Urothelium cell line (cell line): ENCODE results near the gene RELL1.
A peak's percentile ranks its signal among the peaks of the same experiment; 100 is the strongest.

Experiments
- DNase-seq: peaks from one replicate; pipeline ENCODE4 v3.0.0; 2011; ENCODE audit warnings: low spot score, mixed read lengths
- FAIRE-seq: peaks from 2 replicates; lab custom pipeline; 2011; peaks lifted over from hg19 to GRCh38; lab: Jason Lieb, UNC

Gene RELL1

DNA sequence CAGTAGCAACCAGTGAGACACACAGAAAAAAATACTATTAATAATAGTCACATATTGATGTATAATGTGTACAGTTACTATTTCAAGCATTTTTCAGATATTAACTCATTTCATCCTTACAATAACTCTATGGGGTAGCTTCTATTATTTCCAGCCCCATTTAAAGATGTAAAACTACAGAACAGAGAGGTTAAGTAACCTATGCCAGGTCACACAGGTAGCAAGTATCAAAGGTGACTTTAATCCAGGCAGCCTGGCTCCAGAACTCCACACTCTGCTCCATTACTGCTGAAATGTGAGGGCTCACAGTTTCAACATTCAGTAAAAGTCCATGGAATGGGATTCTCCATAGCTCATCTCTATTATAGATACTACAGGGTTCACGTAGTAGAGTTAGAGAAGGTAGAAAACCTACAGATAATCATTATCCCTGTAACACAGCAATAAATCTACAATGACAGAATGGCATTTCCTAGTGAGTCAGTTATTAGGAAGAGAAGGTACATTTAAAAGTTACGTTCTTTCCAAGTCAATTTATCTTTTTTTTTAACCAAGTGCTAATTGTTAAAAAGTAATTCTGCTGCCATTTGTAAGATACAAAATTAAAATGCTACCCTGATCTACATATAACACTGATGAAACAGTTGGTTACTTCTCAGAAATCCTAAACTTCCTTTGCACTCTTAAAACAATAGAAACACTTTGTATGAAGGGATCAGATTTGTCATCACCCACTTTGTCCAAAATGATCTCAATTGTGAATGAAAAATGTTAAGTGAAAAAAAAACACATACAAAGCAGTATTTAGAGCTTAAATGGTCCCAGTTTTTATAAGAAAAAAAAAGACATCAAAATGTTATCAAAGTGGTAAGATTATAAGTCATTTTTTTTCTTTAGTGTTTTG, 18.7 kb downstream of the RELL1 start:
- FAIRE-seq (no peak), DNase-seq (no peak)

DNA sequence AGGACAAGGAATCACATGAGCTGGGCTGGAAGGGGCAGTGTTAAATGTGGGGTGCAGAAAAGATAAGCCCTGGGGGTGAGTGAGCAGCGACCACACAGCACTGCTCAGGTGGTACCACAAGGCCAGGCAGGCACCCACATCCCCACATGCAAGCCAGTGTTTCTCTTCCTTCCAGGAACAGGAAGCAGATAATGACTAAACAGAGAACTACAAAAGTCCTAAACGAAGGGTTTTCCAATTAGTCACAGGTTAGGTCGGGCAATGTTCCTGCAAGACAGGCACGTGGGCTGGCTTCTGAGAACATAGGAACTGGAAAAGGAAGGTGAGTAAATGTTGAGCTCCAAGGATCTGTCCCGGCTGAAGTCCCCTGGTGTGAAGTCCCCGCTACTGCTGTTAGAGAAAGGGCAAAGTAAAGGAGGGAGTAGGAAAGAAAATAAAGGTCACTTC, 19.5 kb downstream of the RELL1 start:
- FAIRE-seq (no peak), DNase-seq (peak; percentile 73)

DNA sequence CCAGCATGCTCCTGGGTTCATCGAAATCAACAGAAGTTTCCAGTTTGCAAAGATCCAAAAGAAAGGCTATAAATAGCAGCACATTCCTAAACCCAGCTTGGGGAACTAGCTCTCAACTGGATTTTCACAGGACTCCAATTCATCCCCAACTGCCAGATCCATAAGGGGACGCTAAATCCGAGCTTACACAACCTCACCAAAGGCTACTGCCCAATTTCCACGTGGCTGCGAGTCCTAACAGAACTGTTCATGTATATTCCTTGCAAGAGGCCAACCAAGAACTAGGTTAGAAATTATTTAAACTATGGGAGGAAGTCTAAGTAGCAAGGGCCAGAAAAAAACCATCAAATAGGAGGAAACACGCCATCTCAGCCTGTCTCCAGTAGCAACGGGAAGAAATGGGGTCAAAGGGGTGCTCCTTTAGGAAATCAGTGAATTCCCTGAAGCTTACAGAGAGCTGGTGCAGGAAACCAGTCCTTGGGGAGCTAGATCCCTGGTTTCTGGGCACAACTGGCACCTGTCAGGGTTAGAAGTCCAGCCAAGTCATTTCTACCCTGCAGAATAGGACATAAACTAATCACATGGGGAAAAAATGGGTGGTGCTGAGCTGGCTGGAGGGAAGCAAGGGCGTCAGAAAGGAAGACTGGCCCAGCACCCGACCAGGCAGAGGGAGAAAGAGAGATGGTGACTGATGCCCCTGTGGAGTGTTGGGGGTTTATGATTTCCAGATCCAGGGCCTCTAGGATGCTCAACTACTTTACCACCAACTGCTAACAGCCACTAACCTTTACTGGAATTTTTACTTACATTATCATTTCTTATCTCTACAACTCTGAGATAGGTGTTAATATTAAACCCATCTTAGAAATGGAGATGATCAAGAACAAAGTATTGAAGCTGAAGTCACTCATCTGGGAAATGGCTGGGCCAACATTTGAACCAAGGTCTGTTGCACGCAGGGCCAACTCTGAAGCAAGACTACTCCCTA, 20.5 kb downstream of the RELL1 start:
- DNase-seq (no peak), FAIRE-seq (no peak)

DNA sequence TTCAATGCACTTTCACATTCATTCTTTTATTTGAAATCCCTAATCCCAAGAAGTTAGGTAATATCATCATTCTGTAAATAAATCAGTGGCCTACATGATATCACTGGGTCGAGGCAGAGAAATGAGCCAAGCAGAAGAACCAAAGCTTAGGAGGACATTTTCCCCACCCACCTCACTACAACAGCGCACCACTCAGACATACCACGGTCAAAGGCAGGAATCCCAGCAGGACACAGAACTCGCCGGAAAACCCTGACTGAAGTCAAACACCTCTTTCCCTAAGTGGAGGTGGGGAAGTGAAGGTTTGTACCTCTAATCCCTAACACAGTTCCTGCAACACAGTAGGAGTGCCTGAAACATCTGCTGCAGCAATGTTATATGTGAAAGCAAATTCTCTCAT, 21.5 kb downstream of the RELL1 start:
- DNase-seq = no peak
- no peak for FAIRE-seq

DNA sequence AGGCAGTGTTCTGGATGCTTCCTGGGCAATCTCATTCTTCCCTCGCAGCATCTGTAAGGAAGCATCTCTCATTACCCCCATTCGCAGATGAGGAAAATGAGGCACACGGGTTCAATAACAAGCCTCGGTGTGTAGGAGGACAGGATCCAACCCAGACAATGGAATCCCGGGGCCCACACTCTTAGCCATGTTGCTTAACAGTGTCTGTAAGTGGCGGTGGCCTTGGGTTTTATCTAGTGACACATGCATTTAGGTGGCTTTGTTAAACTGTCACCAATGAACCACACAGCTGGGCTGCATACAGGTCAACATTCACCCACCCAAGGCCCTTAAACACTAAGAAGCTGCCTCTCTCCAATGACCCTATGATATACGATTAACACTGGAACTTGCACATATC, 22.6 kb downstream of the RELL1 start:
- FAIRE-seq = no peak
- no peak for DNase-seq

DNA sequence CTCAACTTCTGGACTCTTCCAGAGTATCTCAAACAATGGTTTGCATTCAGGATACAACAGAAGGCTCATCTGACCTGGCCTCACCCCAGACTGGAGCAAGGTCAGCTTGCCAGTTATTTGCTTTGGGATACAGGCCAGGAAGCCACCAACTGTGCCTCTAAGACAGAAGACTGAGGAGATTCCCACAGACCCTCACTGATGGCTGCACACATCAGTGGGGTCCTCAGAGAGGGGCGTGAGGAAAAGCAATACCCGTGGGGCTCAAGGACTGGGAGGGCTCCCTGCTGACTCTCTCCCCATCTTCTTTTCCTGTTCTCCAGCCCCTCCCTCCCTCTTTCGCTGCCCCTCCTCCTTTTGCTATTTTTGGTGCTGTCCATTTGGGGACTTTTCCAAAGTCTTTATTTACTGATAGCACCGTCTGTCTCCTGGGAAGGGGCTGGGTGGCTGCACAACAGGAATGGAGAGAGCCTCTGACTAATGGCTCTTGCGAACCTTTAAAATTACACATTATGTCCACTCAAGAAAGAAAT, 23.2 kb downstream of the RELL1 start:
- DNase-seq (peak; percentile 40), FAIRE-seq (no peak)

DNA sequence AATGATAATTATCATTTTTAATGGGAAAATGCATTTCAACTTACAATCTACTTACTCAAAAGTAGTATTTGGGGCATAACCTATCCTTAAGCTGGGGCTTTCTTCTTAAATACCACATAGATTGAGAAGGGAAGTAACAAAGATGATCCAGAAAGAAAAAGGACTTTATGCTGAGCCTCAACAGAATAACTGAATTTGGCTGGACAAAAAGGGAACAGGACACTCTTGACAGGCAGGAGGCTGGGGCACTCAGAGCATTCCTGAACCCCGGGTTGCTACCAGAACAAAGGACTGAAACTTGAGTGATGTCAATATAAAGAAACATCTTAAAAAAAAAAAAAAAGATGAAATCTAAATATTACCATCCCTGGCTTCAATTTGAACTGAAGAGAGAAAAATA, 23.9 kb downstream of the RELL1 start:
- DNase-seq = no peak
- FAIRE-seq = no peak

DNA sequence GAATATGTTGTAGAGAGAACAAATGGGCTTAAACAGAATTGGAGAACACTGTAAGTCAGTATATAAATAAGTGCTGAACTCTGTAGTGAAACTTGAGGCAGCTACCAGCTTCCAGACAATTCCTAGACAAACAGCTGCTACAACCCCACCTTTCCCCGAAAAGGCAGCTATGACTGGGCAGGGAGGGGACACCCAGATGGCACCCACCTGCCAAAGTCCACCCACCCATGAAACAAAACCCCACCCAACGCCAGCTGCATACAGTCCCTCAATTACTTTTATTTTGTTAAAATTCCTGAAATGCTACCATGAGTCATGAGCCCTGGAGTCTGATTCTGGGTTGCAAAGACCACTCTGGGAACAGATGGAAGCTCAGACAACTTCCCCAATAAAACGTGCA, 24.4 kb downstream of the RELL1 start:
- DNase-seq = peak; percentile 21
- no peak for FAIRE-seq

DNA sequence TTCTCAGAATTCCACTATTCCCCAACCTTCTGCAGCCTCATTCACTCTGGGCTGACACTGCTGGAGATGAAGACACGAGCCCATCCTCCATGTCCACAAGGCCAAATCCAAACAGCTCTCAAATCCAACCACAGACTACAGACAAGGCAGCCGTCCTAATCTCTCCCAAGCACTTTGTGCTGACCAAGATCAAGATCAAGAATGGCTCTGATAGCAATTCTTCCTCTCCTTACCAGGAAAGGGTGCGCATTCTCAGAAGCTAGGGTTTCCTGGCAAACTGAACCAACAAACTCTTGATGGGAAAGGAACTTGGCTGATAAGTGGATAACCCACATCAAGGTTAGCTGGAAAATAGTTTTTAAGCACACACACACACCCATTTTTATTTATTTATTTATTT, 26.5 kb downstream of the RELL1 start:
- FAIRE-seq (no peak), DNase-seq (no peak)

DNA sequence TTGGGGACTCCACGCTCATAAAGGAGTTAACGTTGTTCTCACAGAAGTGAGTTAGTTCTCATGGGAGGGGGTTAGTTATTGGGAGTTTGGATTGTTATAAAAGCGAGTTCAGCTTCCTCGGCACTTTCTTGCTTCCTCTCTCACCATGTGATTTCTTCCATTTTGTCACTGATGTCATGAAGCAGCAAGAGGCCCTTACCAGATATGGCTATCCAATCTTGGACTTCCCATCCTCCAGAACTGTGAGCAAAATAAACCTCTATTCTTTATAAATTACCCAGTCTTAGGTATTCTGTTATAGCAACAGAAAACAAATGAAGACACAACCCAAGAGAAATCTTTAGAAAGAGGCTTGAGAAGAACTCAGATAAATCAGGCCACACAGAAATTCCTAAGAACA, 29.5 kb downstream of the RELL1 start:
- FAIRE-seq (no peak), DNase-seq (no peak)

DNA sequence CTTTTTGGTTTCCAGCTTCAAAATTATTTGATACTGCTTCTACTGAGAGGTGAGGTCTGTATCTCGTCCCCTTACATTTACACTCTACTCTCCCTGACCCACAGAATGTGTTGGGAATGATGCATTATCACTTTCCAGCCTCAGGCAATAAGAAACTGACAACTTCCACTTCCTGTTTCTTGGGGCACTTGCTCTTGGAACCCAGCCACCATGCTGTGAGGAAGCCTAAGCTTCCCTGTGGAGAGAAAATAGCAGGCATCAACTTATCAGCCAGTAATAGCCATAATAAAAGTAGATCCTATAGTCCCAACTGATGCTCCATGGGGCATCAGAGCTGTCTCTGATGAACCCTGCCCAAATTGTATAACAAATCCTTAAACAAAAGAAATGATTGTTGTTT, 32.6 kb downstream of the RELL1 start:
- no peak for DNase-seq
- FAIRE-seq = no peak

DNA sequence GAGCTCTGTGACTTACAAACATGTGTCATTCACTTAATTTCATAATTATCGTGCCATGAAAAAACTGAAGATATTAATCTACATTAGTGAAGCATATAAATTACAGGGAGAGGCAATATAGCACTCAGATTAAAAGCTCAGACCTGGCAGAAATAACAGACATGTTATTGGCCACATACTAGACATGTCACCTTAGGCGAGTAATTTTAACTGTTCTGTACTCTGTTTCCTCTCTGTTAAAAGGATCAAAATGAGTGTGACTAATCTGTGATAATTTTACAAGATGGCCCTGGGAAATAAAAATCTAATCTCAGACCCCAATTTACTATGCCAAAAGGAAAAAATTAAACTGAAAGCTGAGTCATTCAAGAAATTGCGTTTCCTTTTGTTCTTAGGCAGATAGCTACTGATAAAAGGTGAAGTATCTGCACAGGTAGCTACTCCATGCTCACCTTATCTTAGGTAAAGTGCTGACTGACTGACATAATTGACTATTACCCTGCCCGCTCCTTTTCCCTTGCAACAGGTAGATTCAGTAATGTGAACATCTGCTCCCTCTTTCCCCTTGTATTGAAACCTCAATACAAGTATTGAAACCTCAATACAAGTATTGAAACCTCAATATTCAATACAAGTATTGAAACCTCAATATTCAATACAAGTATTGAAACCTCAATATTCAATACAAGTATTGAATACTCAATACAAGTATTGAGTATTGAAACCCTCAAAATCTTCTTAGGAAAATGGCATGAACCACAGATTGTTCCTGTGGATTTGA, 33.2 kb downstream of the RELL1 start:
- no peak for FAIRE-seq

DNA sequence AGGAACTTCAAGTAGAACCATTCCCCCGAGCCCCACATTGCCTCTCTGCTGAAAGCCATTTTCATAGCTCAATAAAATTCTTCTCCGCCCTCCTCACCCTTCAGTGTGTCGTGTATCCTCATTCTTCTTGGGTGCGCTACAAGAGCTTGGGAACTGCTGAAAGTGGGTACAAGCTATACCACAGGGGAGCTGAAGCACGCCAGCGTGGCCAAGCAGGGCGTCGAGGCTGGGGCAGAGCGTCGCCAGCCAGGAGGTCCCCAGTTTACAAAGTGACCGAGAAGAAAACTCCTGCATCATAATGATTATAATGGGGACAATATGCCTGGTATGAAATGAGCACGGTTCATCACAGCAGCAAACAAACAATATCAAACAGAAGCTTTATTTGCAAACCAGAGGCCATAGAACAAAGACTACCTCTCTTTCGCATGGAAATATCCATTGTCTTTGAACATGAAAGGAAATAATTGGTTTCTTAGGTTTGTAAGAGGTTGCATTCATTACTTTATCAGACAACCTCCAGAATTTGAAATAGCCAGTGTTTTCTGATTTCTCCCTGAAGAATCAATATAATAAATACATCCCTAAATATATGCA, 34.3 kb downstream of the RELL1 start:
- no peak for DNase-seq
- no peak for FAIRE-seq

More for the DNA sequence above, 33.2 kb downstream of the RELL1 start:
- DNase-seq = no peak

DNA sequence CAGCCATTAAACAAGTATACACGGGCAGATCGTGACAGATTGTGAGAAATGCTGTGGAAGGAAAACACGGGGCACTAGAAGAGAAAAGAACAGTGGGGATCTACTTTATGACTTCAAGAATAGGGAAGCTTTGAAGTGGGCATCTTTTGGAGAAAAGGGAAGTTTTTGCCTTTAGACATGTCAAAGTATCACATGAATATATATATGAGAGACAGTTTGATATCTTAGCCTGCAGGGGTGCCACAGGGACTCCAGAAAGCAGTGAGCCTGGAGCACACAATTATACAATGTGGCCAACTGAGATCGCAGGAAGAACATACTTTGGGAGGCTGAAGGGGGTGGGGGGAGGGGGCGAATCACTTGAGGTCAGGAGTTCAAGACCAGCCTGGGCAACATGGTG, 35.7 kb downstream of the RELL1 start:
- DNase-seq = no peak
- no peak for FAIRE-seq

DNA sequence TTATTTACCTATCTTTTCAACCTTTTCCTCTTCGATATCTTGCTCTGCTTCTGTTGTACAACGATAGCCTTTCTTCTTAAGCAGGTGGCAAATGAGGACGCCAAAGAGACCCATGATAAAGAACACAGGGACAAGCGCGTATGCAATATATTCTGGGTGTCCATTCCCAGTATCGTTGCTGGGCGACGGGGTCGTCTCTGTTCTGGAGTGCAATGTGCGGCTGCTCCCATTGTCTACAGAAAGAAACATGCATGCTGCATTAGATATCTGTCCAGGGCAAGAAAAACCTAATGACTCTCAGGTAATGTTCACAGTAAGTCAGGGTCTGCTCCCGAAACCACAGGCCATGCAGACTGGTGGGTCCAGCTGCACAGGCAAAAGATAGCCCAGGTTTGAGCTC, 36.9 kb downstream of the RELL1 start:
- FAIRE-seq = no peak
- no peak for DNase-seq

DNA sequence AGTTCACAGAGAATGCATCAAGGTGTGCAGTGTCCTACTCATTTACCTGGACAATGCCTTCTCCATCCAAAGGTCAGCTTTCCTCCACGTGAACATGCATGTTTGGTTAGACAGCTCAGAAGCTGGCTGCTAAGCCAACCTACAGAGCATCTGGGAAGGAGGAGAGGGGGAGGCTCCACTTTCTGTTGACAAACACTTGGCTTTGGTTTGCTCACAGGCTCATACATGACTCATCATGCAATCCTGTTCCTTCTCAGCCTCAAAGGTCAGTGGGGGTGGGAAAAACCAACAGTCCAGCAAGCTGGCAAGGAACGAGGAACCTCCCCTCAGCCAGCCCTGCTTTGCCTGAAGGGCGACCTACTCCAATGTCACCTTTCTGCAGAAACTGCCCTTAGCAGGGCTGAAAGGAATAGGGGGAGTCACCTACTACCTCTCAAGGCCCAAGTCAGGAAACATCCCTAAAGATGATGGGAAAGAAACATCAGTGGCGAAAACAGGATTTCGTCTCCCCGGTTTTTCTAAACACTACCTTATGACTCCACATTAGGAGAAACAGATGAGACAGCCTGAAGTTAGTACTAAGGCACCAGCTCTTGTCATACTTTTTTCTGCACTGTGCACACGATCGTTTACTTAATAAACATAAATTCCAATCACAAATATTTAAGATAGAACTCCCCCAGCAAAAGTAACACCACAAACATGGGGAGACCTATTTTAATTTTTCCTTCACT, 37.9 kb downstream of the RELL1 start:
- FAIRE-seq (peak; percentile 74), DNase-seq (peak; percentile 84)

DNA sequence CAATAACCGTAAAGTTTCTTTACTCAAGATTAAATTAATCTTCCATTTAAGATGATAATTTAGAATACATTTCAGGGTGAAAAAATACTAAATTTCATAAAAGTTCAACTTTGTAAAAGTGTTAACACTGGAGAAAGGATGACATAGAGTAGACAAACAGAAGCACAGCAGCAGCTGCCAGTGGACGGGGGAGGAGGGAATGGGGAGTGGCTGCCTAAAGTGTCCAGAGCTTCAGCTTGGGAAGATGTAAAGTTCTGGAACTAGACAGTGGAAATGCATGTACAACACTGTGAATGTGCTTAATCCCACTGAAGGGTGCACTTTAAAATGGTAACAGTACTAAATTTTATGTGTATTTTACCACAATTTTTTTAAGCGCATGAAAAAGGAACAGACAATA, 39.9 kb downstream of the RELL1 start:
- no peak for FAIRE-seq

DNA sequence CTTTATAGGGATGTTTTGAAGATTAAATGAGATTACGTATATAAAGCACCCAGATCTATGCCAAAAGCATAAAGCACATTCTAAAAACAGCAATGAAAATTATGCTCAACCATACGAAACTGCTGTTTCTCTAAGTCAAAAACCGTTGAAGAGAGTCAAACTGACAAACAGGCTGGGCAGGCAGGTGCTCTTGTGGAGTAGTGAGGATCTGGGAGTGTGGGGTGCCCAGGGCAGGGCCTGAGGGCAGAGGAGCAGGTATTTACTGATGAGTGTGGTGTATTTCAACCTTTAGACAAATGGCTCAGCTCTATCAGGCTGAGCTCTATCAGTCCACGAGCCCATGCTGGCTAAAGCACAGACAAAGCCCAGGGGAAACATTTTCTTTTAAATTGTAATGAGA, 40.4 kb downstream of the RELL1 start:
- DNase-seq = no peak
- FAIRE-seq = no peak

More for the DNA sequence above, 39.9 kb downstream of the RELL1 start:
- DNase-seq = no peak

DNA sequence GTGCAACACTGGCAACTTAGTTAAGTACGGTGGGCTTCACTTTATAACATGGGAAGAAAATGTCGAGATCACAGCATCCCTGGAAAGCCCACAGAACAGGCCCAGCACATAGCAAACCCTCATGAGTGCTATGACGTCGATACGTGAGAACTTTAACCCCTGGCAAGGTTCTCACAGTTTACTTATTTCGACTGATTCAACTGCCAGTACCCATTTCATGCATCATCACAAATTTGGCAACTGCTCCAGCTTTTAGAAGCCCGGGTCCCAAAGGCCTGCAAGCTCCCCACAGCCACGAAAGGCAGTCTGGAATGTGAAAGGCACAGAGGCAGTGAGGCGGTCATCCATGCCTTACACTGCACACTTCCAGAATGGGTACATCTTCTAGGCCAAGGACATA, 41.2 kb downstream of the RELL1 start:
- DNase-seq (no peak), FAIRE-seq (no peak)
